AG09309 (cell line): Measurements from ENCODE around the gene LRFN2.

Source experiments
- DNase-seq: peaks from one replicate; pipeline ENCODE4 v3.0.0-alpha.2; 2010; ENCODE audit warnings: low read depth
- H3K4me3 ChIP-seq: 2 replicates; pipeline ENCODE4 v1.5.1; 2011; ENCODE audit warnings: mild to moderate bottlenecking, low read depth, low read length, moderate library complexity; ENCODE audit not compliant: control insufficient read depth
- TF ChIP-seq, protein P1 (sequence below): IDR thresholded peaks from 2 replicates; pipeline ENCODE4 v1.5.1; 2011; ENCODE audit warnings: mild to moderate bottlenecking, low read depth, low read length, inconsistent platforms; ENCODE audit not compliant: insufficient read depth, control insufficient read depth; ENCODE audit errors: missing control alignments

LRFN2 gene

DNA sequence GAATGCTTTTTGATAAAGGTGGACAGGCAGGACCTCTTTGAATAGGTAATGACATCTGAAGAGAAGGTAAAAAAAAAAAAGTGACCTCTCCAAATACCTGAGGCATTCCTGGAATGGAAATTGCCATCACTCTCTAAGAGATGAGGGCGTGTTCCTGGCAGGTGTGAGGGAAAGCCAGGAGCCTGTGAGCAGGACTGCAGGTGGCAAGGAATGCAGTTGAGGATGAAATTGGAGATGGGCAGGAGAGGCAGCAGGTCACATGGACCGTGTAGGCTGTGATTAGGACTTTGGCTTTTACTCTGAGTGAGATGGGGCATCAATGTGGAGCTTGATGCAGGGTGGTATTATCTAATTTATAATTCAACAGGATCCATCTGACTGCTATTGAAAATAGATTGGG, 227.4 kb downstream of the LRFN2 start:
- TF ChIP-seq, protein P1, sequence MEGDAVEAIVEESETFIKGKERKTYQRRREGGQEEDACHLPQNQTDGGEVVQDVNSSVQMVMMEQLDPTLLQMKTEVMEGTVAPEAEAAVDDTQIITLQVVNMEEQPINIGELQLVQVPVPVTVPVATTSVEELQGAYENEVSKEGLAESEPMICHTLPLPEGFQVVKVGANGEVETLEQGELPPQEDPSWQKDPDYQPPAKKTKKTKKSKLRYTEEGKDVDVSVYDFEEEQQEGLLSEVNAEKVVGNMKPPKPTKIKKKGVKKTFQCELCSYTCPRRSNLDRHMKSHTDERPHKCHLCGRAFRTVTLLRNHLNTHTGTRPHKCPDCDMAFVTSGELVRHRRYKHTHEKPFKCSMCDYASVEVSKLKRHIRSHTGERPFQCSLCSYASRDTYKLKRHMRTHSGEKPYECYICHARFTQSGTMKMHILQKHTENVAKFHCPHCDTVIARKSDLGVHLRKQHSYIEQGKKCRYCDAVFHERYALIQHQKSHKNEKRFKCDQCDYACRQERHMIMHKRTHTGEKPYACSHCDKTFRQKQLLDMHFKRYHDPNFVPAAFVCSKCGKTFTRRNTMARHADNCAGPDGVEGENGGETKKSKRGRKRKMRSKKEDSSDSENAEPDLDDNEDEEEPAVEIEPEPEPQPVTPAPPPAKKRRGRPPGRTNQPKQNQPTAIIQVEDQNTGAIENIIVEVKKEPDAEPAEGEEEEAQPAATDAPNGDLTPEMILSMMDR = no peak
- DNase-seq = no peak
- no peak overlapping the region for H3K4me3 ChIP-seq

DNA sequence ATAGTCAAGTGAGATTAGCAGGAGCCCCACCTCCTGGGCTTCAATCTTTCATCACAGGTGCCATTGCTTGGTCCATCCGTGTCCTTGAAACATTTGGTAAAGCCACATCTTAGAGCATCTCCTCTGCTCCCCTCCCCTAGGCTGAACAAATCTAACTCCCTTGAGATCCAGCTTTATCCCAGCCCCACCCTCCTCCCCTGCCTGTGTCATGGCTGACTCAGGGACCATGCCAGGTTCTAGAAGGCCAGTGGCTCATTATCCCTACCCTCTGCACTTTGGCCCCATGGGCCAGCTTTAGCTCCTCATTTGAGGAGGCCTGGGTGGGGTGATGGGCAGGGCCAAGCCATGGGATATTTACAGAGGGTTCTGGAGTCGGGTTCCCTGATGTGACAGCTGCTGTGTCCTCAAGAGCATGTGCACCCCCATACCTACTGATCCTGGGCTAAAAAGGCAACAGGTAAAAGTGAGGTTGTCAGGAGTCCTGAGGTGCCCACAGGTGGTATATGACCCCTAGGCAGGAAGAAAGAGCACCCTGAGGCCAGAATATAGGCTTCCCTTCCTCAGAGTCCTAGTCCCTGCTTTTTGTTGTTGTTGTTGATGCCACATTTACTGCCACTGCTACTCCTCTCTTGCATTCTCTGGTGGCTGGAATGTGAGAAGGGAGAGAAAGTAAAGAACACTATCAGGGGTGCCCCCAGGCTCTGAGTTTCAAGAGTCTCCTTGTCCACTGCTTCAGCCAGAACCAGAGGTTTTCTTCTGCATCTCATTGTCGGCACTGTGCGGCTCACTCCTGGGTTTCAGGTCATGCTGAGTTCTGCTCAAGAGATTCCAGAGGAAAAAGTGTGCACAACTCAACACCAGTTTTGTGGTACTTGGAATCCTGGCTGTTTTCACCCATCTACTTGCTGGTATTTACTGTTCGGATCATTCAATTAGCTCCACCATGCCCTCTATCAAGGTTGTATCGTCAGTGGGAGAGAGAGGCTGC, 228.4 kb downstream of the LRFN2 start:
- DNase-seq = no peak
- TF ChIP-seq, protein P1 = no peak
- no peak overlapping the region for H3K4me3 ChIP-seq

DNA sequence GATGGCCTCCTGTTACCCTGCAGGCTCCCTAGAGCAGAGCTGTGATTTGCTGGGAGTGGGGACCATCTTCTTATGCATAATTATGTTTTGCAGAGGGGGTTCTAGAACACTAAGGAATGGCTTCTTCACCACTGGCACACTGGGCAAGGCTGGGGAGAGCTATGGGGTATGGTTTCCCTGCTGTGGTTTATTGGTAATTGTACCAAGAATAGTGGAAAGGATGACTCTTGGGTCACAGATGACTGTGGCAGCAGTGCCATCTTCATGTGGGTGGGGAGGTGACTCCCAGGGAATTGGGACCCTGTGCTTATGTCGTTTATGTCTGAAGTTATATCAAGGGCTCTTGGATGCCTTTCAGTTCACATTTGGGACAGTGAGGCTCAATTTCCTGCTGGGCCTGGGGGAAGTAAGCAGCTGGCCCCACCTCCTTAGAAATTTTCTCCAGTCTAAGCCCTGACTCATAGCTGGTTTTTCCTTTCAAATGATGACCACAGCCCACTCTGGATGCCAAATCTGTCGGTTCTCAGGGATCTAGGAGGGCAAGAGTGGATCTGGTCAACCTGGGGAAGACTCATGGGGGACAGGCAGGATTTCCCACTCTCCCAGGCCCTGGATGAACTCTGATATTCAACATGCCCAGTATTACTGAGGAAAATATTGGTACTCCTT, 230.8 kb downstream of the LRFN2 start:
- DNase-seq = no peak
- H3K4me3 ChIP-seq = no peak overlapping the region
- TF ChIP-seq, protein P1 = no peak

DNA sequence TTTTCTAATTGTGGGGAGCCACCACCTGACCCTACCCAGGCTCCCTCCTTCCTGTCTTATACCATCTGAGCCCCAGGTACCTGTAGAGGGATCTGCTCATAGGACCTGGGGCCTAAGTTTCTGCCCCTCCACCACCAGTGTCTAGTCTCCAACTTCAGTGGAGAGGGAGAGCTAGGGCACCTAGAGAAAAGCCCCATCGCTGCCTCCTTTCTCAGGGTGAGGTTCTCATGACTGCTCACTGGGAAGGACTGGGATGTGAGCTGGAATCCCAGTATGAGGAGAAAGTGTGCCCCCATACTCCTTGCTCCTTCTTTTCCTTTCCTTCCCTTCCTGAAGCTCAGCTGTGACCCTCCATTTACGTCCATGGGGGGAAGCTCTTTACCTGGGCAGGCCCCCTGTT, 231.6 kb downstream of the LRFN2 start:
- no peak for DNase-seq
- H3K4me3 ChIP-seq = no peak overlapping the region
- TF ChIP-seq, protein P1 = no peak

DNA sequence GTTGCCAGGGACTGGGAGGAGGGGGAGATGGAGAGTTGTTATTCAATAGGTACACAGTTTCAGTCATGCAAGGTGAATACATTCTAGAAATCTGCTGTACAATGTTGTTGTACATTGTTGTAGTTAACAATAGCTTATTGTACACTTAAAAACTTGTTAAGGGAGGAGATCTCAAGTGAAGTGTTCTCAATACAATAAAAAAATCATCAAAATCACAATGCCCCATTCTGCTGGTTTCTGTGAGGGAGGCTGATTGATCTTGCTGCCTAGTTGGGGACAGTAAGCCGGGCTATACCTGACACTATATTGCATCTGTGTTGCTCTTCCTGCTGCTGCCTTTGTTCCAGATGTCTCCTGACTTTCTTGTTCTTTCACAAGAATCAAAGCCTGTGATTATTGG, 232.1 kb downstream of the LRFN2 start:
- no peak overlapping the region for H3K4me3 ChIP-seq
- TF ChIP-seq, protein P1 = no peak
- DNase-seq = no peak

DNA sequence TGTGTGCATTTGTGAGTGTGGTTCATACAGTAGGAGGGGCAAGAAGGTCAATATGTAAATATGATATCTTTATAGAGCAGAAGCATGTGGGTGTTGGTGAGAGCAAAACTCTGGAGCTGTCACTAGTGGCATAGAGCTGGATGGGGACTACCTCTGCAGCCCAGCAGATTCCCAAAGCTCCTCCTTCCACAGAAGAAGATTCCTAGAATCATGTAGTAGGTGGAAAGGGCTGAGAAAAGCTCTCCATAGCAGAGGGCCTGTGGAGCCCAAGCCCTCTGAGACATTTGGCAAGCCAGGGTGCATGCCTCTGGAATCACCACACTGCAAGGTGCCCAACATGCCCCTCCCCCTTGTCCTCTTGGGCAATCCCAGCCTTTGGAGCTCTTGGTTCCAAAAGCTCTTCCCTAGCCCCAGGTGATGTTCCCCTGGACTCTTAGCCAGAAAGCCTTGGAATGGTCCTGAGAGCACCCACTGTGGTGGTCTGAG, 233.2 kb downstream of the LRFN2 start:
- no peak for DNase-seq
- TF ChIP-seq, protein P1 = no peak
- no peak overlapping the region for H3K4me3 ChIP-seq
